Pons (tissue), 1 donor: ENCODE measurements around the gene NOXA1.

Experiments
- DNase-seq: peaks from one replicate; pipeline ENCODE4 v3.0.0-alpha.2; 2016; ENCODE audit warnings: low spot score

Gene NOXA1

GRCh38 chr9:137387114-137387890, 35.9 kb upstream of the NOXA1 start:
- no peak for DNase-seq

GRCh38 chr9:137387891-137388560, 35.2 kb upstream of the NOXA1 start:
- DNase-seq = no peak

- DNase-seq = no peak
Measured at GRCh38 chr9:137388589-137389427, 34.4 kb upstream of the NOXA1 start.

GRCh38 chr9:137389428-137389746, 33.8 kb upstream of the NOXA1 start:
- DNase-seq = no peak

- peak; percentile 14 for DNase-seq
Measured at GRCh38 chr9:137390553-137391410, 32.4 kb upstream of the NOXA1 start.

GRCh38 chr9:137391411-137391754, 31.8 kb upstream of the NOXA1 start:
- no peak for DNase-seq

- no peak for DNase-seq
Measured at GRCh38 chr9:137392232-137393007, 30.8 kb upstream of the NOXA1 start.

GRCh38 chr9:137393176-137394150, 29.7 kb upstream of the NOXA1 start:
- no peak for DNase-seq

- no peak for DNase-seq
Measured at GRCh38 chr9:137394866-137395665, 28.1 kb upstream of the NOXA1 start.

- no peak for DNase-seq
Measured at GRCh38 chr9:137395666-137396010, 27.6 kb upstream of the NOXA1 start.

- no peak for DNase-seq
Measured at GRCh38 chr9:137396227-137396626, 27.0 kb upstream of the NOXA1 start.

- no peak for DNase-seq
Measured at GRCh38 chr9:137396634-137397367, 26.4 kb upstream of the NOXA1 start.

GRCh38 chr9:137397675-137398423, 25.3 kb upstream of the NOXA1 start:
- no peak for DNase-seq

GRCh38 chr9:137398561-137399468, 24.4 kb upstream of the NOXA1 start:
- no peak for DNase-seq

- DNase-seq = no peak
Measured at GRCh38 chr9:137402746-137403145, 20.4 kb upstream of the NOXA1 start.

GRCh38 chr9:137403269-137403668, 19.9 kb upstream of the NOXA1 start:
- no peak for DNase-seq
